HG03571 (cell line): ENCODE data around the gene HMGXB3.
A peak's percentile ranks its signal among the peaks of the same experiment; 100 is the strongest.

ENCODE experiments used
- ATAC-seq: cut with Tn5 transposase; IDR thresholded peaks from one replicate; pipeline ENCODE4 v1.9.1; 2021; ENCODE audit not compliant: unreplicated experiment

HMGXB3 gene

DNA sequence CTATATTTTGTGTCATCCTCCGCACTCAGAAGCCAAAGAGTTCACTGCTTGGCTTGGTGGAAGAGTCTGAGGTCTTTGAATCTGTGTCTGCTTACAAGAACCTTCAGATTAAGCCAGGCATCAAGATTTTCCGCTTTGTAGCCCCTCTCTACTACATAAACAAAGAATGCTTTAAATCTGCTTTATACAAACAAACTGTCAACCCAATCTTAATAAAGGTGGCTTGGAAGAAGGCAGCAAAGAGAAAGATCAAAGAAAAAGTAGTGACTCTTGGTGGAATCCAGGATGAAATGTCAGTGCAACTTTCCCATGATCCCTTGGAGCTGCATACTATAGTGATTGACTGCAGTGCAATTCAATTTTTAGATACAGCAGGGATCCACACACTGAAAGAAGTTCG, 19.3 kb upstream of the HMGXB3 start:
- ATAC-seq, result no peak

DNA sequence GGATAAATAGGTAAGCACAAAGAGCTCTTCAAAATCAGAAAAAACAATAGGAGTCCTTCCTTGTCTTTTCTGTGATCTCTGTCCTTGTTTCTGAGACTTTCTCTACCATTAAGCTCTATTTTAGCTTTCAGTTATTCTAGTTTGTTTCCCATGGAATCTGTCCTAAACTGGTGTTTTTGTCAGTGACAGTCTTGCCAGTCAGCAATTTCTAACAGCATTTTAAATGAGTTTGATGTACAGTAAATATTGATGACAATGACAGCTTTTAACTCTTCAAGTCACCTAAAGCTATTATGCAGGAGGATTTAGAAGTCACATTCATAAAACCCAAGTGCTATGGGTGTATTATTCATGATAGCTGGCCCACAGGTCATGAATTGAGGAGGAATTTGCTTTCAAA, 18.0 kb upstream of the HMGXB3 start:
- no peak for ATAC-seq

DNA sequence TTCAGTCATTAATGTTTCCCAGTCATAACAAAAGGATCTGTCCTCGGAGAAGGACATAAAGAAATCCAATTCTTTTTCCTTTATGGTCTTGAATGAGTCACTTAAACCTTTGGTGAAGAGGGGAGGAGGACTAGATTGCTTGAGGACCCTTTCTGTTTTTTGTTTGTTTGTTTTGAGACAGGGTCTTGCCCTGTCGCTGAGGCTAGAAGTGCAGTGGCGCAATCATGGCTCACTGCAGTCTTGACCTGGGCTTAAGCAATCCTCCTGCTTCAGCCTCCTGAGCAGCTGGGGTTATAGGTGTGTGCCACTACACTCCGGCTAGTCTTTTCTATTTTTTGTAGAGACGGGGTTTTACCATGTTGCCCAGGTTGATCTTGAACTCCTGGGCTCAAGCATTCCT, 12.4 kb upstream of the HMGXB3 start:
- ATAC-seq, result no peak

DNA sequence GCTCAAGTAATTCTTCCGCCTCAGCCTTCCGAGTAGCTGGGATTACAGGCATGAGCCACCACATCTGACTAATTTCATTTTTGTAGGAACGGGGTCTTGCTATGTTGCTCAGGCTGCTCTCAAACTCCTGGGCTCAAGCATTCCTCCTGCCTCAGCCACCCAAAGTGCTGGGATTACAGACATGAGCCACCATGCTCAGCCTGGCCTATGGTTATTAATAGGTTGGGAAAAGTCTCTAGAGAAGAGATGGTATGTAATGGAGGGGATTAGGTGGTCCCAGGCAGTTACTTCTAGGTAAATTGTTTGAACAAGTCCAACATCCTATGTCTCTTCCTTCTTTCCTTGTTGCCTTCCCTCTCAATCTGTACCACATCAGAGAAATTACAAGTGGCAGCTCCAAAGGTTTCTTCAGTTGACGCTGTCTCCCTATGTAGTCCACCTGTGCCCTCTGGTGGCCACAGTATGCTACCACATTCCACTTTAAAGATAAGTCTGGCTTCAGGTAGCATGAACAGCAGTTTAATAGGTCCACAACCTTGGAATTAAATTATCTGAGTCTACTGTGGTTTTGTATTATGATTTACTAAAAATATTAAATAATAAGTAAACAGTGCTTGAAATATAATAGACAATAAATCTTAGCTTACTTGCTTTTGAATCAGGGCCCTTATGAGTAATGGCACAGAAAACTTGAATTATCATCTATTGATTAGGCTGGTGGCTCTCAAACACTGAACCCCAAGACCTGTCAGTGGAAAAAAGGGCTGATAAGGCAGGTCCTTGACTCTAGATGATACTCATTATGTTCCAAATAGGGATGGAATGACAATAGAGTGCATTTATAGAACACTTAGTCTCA, 9.8 kb upstream of the HMGXB3 start:
- ATAC-seq, result peak; percentile 80

DNA sequence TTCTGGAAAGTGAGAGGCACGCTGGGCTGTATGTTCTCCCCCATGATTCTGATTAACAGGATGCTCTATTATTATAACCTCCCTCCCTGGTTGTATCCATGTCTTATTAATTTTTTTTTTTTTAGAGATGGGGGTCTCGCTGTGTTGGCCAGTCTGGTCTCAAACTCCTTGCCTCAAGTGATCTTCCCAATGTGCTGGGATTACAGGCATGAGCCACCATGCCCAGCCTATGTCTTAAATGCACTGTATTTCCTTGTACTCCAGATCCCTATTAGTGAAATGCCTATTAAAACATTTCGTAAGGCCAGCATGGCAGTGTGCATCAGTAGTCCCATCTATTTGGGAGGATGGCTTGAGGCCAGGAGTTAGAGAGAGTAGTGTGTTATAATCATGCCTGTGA, 7.1 kb upstream of the HMGXB3 start:
- ATAC-seq, result no peak

DNA sequence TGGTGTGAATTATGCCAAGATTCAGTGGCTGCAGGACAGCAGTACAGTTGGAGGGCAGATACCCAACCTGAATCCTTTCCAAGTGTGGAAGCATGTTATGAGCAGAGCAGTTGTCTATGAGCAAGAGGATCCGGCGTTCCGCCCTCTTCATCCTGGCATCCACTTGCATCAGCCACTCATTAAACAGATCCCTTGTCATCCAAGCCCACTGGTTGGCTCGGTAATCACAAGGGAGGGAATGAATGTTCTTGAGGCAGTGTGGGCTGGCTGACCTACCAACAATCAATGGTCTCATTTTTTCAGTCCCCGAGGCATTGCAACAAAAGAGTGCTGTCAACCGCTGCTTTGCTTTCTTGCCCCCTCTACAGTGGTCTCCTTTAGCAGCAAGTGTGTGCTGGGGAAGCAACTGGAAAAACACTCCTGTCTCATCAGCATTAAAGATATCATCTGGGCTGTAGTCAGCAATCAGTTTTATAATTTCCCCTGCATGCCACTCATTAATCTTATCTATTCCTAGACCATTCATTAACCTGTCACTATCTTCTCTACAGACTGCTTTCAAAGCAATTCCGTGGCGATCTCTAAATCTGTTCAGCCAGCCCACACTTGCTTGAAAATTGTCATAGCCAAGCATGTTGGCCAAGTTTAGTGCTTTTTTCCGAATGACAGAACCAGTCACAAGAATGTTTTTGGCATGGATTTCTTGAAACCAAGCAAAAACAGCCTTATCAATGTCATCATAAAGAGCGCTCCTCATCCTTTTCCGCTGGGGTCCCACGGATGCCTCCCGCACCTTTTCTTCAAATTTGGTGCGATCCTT, 4.9 kb upstream of the HMGXB3 start:
- ATAC-seq, result no peak

DNA sequence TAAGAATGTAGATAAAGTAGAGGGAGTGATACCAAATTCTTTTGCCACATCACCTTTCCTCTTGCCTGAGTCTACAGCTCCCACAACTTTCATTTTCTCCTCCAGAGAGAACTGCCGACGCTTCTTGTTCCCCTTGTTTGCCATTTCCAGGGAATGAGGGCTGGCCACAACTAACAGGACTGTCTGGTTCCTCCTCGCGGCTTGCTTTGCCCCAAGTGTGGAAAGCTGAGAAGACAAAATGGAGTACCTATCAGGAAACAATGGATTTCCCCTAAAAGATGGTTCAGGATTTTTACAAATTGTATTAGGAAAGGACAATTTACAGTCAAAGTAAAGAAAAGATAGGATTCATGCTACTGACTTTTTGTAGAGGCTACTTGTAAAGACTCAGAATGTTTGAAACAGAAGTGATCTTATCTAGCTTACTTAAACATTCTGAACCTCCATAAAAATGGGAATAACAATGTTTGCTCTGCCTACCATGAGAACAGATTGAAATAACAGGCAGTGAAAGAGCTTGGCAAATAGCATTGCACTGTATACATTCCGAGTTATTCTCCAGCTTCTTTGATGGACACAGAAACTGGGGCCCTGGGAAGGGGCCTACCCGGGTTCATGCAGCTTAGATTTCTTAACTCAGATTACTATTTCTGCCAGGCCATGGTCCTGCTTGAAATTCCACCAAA, 4.2 kb upstream of the HMGXB3 start:
- ATAC-seq, result no peak

DNA sequence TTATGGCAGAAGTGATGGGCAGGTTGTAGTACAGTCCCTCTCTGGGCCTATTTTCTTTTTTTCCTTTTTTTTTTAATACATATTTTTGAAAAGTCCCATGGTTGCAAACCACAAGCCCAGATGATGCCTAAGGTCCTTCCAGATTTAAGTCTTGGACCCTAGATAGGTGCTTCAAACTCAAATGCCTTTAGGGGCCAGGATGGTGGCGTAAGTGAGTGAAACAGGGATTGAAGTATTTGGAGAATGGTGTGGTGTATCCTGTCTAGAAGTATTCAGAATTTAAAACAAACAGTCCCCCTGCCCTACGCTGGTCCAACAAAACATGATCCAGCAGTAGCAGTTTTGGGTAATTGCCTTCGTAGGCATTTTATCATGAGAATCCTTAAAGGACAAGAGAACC, 2.3 kb upstream of the HMGXB3 start:
- no peak for ATAC-seq

DNA sequence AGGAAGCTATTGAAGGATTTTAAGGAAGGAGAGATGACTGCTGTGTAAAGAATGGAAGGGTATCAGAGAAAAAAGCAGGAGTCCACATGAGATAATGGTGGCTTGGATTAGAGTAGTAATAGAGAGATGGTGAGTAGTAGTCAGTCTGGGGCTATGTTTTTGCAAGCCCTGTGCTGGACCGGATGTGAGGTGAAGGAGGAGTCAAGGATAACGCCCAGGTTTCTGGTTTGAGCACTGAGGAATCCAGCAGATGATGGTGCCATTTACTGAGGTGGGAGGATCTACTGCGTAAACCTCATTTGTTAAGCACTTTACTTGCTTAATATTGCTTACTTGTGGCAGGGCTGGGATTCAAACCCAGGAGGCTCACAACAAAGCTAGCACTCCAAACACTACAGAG, 1.2 kb upstream of the HMGXB3 start:
- no peak for ATAC-seq

DNA sequence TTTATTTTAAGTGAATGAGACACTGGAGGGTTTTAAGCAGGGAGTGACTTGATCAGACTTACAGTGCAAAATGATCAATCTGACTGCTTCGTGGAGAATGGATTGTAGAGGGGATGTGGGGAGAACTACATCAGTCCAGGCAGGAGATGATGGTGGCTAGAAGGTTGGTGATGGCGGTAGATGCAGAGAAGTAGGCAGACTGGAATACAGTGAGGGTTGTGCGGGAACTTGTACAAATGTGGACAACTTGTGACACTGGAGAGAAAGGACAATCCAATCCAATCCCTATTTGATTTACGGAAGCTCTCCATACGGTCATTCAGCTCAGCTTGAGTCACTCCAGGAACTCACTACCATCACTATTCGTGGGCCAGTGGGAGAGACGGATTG, 678 bp upstream of the HMGXB3 start:
- no peak for ATAC-seq

DNA sequence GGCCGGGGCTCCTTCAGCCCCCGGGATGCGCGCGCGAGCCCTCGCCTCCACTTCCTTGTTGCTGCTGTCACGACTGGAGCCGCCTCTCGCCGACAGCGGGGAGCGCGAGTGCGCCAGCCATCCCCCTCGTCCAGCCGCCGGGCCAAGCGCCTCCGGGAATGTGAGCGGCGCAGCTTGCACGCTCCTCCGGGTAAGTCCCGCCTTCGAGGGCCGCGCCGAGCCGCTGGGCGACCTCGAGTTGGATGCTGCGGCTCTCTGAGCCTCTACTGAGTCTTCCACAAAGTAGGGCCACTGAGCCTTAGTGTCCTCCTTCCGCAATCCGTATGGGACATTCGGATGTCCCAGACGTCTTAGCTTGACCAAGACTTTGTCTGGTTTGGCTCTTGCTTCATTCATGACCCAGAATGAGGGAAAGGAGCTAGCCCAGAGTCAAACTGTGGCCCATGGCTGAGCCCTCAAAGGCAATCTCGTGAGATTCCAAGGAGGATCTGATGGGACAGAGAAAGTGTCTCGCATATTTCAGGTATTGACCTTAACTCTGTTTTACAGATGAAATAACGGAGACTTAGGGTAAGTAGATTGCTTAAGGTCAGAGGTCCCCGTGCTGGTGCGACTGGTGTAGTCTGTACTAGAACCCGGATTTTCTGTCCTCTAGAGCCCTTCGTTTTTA, 586 bp downstream of the HMGXB3 start:
- no peak for ATAC-seq

DNA sequence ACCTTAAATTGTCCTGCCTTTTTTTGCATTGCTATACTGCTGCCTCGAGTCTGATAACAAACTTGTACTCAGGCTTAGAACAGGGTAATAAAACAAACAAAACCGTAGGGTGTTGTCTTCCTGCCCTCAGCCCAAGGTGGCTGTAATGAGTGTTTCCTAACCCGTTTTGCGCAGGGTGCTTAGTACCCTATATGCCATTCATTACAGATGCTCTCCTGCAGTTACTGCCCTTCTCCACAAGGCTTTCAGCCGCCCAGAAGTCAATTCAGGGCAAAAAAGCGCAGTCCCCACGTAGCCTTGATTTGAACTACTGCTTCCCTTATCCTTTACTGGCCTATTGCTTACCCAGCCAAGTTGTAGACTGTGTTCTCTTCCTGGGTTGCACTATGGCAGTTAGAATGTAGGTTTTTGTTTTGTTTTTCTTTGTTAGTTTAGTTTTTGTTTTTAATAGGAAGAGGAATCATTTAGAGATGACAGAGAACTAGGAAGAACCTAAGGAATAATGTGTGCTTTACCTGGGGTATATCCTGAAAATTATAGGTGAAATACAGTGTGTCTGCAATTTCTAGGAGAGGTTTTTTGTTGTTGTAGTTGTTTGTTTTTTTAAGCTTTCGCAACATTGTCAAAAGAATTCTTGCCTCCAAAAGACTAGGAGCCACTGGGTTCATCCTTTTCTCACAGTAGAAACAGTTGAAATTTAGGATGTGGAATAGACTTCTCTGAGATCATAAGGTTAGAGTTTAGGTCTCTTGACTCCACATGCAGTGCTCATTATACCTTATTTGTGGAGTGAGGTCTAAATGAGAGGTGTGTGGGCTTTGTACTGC, 1.3 kb downstream of the HMGXB3 start:
- ATAC-seq, result peak; percentile 56

DNA sequence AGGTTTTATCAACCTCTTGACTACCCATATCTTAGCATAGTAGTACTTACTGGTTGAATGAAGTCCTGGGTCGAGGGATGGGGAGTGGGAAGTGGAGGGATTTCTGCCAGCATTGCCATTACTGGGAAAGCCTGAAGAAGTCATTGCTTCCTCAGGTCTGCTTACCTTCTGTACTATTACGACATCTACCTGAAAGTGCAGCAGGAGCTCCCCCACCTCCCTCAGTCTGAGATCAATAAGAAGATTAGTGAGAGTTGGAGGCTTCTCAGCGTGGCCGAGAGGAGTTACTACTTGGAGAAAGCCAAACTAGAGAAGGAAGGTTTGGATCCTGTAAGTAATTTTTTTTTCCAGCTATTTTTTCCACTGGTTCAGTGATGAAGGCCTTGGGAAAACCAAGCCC, 5.8 kb downstream of the HMGXB3 start:
- ATAC-seq, result no peak

DNA sequence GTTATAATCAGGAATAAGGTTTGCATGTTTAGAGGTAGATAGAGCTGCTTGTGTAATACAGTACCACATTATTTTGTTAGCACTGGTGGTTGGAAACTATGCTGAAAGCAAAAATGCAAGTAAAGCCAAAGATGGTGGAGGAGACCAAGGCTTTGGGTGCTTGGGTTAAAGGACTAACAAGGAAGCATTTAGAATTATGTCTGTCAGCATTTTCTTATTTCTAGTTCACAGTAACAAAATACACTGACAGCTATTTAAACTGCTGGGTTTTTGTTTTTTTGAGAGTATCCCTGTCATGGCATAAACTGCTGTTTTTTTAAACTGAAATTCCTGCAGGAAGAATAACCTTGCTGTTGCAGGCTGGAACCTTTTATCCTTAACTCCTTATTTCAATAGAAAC, 6.5 kb downstream of the HMGXB3 start:
- ATAC-seq, result no peak

DNA sequence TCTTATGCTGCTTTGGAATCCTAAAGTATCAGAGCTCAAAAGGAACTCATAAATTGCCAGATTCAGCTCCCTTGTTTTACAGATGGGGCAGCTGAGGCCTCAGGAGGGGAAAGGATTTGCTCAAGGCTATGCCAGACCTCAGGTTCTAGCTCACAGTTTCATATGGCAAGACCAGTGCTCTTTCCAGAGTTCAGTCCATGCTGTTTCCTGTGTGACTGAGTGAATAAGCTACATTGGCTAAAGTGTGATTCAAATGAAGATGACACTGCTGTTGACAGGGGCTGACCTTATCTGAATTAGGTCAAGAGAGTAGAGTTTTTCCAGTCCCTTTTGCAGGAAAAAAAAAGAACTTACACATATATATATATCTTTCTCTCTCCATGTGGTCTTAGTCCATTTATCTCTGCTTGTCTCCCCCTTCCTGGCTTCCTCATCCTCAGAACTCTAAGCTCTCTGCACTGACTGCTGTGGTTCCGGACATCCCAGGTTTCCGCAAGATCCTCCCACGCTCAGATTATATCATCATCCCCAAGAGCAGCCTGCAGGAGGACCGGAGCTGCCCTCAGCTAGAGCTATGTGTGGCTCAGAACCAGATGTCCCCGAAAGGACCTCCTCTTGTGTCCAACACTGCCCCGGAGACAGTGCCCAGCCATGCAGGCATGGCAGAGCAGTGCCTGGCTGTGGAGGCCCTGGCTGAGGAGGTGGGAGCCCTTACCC, 9.3 kb downstream of the HMGXB3 start:
- ATAC-seq, result no peak

DNA sequence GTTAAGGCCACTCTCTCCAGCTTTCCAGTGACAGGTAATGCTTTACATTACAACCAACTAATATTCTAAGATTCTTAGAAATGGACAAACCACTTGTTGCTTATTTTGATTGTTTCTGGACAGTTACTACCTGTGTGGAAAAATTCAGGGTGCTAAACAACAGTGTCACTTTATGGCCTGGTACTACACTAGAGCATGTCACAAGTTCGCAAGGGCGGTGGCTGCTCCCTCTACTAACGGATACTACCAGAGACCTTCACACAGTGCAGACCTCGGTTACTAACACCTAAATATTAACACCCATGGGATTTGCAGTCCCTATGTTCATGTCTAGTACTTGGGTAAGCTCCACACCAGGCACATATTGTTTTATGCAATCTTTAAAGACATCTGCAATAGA, 13.4 kb downstream of the HMGXB3 start:
- ATAC-seq, result no peak

DNA sequence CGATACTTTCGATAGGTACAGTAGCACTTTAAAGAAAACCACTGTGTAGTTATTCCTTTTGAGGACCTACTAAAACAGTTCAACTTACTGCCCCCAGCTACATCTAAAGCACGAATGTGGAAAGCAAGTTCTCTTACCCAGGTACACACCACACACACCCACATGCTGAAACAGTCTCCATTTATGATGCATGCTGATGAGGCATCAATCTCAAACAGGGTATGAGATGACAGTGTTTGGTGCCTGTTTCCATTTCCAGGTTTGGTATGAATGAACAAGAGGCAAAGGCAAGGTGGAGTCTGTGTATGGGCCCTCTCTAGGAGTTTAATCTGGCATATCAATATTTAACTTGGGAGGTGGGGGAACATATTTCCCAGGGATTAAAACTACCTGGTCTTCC, 13.9 kb downstream of the HMGXB3 start:
- no peak for ATAC-seq

DNA sequence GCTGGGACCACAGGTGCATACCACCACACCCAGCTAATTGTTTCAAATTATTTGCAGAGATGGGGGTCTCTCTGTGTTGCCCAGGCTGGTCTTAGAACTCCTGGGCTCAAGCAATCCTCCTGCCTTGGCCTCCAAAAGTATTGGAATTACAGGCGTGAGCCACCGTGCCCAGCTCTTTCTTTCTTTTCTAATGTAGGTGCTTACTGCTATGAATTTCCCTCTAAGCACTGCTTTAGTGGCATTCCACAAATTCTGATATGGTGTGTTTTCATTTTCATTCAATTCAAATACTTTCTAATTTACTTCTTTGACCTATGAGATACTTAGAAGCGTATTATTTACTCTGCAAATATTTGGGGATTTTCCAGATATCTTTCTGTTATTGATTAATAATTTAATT, 14.9 kb downstream of the HMGXB3 start:
- no peak for ATAC-seq

DNA sequence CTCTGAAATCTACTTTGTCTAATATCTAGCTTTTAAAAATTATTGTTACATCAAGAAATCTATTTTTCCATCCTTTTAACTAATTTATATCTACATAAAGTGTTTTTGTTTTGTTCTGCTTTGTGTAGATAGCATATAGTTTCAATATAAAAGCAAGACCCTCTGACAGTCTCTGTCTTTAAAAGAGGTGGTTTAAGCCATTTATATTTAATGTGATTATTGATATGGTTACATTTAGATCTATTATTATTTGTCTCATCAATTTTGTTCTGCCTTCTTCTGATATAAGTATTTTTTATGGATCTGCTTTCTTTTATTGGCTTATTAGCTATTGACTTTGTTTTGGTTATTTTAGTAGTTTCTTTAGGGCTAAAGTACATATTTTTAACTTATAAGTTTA, 16.0 kb downstream of the HMGXB3 start:
- ATAC-seq, result no peak
